Fibroblast of the aortic adventitia (primary cell): ENCODE measurements around the gene PRKCB. TPM values are rescaled to one million over a fixed set of nuclear protein-coding genes. Genes with fewer than 3 reads are reported as not detected.

ENCODE experiments used
- DNase-seq: peaks from one replicate; pipeline ENCODE4 v3.0.0-alpha.2; 2010; ENCODE audit warnings: low read depth
- H3K4me3 ChIP-seq: 2 replicates; pipeline ENCODE4 v1.5.1; 2011; ENCODE audit warnings: low read depth, mild to moderate bottlenecking, control low read depth, low read length, moderate library complexity
- total RNA-seq: library from RNA; depleted of rRNA; stranded (reverse); fragments of >200 nt; gene quantifications from 2 replicates; pipeline ENCODE4 v1.2.3, GENCODE V29; 2012; ENCODE audit warnings: low replicate concordance
- TF ChIP-seq, protein P1 (sequence below): IDR thresholded peaks from 2 replicates; pipeline ENCODE4 v1.5.1; 2011; ENCODE audit warnings: mild to moderate bottlenecking, low read length, control low read depth, inconsistent platforms; ENCODE audit not compliant: insufficient read depth

The PRKCB gene
- total RNA-seq, 1 donor = not detected

DNA sequence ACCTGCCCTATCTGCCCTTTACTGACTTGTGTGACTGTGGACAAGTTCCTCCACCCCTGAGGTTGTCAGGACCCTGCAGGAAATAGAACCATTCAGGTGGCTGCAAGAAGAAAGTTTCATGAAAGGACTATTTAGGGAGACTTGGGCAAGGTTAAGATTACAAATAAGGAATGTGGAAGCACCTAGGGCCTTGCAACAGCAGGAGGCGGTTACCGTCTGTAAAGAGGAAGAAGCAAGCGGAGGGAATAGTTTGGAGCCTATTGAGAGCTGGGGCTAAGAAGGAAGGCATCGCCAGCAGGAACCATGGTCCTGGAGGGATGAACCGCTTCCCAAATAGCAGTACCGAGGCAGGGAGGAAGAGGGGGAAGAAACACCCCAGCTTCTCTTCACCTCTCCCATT is 132.4 kb downstream of the PRKCB start:
- TF ChIP-seq, protein P1, sequence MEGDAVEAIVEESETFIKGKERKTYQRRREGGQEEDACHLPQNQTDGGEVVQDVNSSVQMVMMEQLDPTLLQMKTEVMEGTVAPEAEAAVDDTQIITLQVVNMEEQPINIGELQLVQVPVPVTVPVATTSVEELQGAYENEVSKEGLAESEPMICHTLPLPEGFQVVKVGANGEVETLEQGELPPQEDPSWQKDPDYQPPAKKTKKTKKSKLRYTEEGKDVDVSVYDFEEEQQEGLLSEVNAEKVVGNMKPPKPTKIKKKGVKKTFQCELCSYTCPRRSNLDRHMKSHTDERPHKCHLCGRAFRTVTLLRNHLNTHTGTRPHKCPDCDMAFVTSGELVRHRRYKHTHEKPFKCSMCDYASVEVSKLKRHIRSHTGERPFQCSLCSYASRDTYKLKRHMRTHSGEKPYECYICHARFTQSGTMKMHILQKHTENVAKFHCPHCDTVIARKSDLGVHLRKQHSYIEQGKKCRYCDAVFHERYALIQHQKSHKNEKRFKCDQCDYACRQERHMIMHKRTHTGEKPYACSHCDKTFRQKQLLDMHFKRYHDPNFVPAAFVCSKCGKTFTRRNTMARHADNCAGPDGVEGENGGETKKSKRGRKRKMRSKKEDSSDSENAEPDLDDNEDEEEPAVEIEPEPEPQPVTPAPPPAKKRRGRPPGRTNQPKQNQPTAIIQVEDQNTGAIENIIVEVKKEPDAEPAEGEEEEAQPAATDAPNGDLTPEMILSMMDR = no peak
- DNase-seq = no peak
- no peak overlapping the region for H3K4me3 ChIP-seq

DNA sequence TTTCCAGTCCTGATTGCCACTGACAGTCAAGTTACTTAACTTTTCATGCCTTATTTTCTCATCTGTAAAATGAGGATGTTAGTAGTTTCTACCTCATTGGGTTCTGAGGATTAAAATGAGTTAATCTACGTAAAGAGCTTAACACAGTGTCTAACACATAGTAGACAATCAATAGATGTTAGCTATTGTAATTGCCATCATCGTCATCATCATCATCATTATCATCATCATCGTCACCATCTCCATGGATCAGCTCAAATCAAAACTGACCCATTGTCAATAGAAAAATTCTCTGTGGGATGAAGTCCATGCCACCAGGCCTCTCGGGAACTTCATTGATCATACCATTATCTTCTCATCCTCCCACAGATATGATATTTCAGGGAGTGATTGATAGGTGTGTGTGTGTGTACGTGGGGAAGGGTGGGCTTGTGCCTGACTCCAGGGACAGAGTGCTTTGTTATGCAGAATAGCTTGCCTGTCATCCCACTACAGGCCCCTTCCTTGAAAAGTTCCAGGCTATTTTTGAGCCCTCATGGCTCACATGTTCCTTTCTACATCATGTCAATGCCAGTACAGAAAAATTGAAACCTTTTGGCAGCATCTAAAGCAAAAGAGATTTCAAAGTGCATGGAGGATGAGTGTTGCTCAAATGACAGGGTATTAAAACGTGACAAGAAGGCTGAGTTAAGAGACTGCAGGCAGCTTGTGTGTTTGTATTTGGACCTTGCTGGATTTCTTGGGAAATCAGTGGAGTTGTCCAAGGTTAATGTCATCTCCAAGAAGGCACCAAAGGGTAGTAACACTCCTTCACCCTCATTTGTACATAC is 133.9 kb downstream of the PRKCB start:
- TF ChIP-seq, protein P1 = no peak
- no peak overlapping the region for H3K4me3 ChIP-seq
- DNase-seq = no peak

DNA sequence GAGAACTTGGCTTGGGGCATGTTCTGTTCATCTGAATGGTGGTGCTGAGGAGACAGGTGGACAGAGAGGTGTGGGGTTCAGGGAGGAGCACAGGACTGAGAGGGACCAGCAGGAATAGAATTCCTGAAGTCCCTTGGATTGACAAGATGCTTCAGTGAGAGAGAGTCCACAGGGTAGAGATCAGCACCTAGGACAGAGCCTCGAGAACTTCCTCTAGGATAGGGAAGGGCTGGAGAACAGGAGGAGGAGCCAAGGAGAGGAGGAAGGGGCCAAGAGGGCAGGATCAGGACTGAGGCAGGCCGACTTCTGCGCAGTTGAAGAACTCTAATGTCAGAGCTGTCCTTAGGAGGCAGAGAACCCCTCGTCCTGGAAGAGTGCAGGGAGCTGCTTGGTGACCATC is 138.4 kb downstream of the PRKCB start:
- DNase-seq = no peak
- no peak overlapping the region for H3K4me3 ChIP-seq
- TF ChIP-seq, protein P1 = no peak

DNA sequence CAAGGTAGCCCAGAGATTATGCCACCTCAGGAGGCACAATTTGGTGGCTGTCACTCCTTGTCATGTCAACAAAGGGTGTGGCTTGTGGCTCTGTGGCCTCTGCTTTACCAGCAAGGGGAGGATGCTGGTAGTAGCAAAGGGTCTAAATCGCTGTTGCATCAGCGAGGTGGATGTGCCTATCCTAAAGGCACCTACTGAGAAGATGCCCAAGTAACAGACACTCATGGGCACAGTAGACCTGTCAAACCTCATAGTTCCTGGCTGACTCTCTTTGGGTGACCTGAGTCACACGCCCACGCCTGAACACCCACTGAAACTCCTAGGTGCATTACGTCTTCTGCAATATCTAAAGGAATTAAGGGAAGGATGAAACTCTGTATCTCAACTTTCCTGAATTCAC is 139.5 kb downstream of the PRKCB start:
- no peak overlapping the region for H3K4me3 ChIP-seq
- TF ChIP-seq, protein P1 = no peak
- DNase-seq = no peak

DNA sequence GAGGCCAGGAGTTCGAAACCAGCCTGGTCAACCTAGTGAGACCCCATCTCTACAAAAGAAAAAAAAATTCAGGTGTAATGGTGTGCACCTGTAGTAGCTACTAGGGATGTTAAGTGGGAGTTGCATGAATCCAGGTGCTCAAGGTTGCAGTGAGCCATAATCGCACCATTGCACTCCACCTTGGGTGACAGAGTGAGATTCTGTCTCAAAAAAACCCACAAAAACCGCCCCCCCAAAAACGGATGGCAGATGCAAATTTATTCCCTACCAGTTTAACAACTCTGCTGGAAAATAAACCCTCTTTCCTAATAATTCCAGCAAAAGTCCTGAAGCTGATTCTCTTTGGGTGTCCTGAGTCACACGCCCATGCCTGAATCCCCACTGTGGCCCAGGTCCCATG is 140.3 kb downstream of the PRKCB start:
- no peak for DNase-seq
- no peak overlapping the region for H3K4me3 ChIP-seq
- TF ChIP-seq, protein P1 = no peak

DNA sequence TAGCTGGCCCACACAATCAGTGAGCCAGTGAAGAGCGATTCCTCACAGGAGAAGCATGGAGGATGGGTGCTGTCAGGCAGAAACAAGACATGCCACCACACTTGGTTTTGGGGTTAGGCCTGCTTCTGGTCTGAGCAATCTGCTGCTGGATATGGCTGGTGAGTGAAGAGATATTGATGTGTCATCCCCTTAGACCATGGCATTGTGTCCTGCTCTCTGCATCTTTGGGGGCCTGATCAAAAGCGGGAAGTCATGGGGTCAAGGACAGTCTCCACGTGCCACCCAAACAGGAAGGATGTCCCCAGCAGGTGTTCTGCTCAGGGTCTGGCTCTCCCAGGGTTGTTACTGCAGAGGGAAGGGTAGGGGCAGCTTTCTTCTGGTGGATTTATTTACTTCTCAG is 140.7 kb downstream of the PRKCB start:
- no peak for DNase-seq
- H3K4me3 ChIP-seq = no peak overlapping the region
- TF ChIP-seq, protein P1 = no peak

DNA sequence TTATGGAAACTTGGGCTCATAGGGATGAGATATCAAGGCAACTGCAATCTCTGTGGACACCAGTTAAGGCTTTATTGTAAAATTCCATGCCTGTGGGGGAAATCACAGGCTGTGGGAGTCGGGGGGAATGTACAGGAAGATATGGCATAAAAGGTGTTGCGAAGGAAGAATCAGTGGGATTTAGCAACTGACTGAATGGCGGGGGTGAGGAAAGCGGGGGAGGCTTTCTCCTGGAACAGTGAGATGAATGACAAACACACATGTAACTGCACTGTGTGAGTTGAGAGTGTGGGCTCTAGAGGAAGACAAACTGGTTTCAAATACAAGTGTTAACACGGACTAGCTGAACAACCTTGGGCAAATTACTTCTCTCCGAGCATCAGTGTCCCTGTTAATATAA is 143.7 kb downstream of the PRKCB start:
- TF ChIP-seq, protein P1 = no peak
- no peak overlapping the region for H3K4me3 ChIP-seq
- DNase-seq = no peak
